Activated gamma-delta T cell (primary cell): ENCODE results near the gene RALGPS1.
"Not testable (repeated sequence)": the region's sequence is repeated elsewhere in the genome, so short reads cannot be mapped to it uniquely, and the experiment has no call there.

Experiments
- DNase-seq: peaks from one replicate; lab custom pipeline; 2025; lab: John Stamatoyannopoulos, UW

Gene RALGPS1

DNA sequence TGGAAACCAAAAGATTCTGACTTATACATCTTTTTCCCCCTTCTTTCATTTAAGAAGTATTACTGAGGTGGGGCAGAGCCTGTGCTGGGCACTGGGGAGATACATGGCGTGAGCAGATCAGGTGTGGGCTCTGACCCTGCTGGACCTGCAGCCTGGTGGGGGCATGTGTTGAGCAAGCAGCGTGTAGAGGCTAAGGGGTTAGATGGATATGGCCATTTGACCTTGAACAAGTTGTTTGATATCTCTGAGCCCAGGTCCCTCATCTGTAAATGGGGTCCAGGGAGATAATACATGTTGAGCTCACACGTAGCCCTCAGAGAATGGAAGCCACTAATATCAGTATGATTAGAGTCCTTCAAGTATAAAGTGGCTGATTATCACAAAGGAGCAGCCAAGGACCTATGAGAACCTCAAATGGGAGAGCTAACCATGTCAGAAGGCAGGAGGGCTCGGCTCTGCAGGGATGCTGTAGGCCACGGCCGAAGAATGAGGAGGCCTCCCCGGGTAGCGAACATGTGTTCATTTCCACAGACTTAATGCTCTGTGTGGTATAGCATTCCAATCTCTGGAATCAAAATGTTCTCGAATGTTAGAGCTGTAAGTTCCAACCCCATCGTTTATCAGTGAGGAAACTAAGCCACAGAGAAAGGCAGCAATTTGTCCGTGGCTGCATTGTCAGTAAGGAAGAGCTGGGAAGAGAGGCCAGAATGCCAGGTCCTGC is 223.2 kb downstream of the RALGPS1 start:
- no peak for DNase-seq

DNA sequence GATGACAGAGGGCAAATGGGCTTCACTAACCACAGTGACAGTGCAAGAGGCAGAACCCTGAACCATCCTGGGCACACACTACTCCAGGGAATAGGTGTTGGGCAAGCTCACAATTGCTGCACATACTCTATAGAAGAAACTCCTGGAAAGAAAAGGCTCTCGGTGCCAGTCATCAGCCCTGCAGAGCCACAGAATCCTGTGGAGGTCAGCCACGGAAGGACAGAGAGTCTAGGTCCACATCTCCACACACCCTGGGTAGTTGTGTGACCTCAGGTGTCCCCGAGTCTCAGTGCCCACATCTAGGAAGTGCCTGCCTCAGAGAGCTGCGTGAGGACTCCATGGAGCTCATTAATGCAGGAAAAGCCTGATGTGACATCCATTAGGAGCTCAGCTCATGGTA is 223.9 kb downstream of the RALGPS1 start:
- no peak for DNase-seq

DNA sequence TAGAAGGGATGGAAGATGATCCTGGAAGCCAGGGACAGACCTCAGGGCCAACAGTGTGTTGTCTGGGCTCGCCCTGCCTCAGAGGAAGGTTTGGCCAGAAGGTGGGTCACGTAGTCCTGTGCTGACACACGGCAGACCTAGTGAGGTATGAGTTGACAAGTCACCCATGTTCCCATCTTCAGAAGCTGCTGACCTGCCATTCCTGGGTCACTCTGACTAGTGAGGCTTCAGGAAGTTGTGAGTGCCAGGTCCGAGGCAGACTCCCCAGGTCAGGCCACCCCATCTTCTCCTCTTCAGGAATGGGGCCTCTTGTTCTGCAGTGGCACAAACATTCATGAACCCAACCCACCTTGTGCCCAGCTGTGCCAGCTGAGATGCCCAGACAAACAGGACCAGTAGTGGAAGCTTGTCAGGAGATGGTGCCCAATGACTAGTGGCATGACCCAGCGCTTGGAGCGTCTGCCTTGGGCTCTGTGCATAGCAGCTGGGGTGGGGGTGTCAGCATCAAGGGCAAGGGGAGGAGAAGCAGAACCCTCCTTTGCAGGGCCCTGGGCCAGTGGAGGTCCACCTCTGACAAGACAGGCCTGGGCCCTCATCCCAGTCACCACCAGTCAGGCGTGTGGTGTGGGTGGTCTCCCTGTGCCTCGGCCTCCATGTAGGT is 224.6 kb downstream of the RALGPS1 start:
- DNase-seq, result no peak

- no peak for DNase-seq
Measured at GRCh38 chr9:127139775-127140174, 225.2 kb downstream of the RALGPS1 start.

- no peak for DNase-seq
Measured at GRCh38 chr9:127140181-127140580, 225.6 kb downstream of the RALGPS1 start.

- DNase-seq, result no peak
Measured at GRCh38 chr9:127140842-127141675, 226.5 kb downstream of the RALGPS1 start.

- DNase-seq, result no peak
Measured at GRCh38 chr9:127142291-127142690, 227.7 kb downstream of the RALGPS1 start.

DNA sequence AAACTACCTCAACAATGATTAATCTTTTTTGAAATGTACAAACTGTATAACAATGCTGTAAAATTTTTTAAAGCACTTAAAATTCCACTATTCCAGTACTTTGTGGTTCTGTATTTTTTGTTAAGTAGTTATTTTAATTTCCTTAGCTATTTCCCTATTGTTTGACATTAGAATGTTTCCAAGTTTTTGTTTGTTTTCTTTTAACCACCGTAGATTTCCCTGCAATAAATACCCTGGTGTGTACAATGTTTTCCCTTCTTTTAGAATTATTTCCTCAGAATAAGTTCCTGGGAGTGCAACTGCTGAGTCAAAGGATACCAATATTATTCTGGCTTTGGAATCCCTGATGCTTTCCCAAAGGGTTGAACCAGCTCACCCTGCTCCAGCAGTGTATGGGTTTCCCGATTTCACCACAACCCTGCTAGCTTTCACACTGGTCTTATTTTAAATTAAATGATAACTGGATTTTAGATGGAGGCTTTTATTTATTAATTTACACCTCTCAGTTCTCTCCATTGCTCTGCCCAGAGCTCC is 228.4 kb downstream of the RALGPS1 start:
- DNase-seq, result no peak

DNA sequence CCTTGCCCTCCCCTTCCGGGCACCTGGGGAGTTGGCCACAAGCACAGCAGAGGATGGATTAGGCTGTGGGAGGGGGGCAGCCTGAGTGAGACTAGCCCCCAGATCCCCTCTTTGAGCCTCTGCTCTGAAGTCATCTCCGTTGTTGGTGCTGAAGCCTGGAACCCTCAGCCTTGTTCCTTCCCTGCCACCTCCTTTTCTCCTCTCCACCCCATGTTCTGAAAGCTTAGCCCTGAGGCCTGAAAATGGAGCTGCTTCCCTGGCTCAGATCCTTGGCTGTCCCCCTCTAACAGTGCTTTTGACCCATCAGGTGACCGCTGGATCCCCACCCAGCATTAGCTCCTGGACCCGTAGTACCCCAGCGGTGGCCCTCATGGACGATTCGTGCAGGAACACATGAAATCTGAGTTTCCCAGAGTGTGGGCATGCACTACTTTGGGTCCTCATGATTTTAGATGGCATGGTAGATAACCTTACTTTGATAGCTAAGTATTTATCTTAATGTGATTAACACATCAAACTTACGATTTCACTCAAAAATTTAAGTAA is 229.4 kb downstream of the RALGPS1 start:
- no peak for DNase-seq

GRCh38 chr9:127144670-127145445 is 230.3 kb downstream of the RALGPS1 start:
- no peak for DNase-seq

GRCh38 chr9:127146841-127147240 is 232.3 kb downstream of the RALGPS1 start:
- not testable (repeated sequence) for DNase-seq

- no peak for DNase-seq
Measured at GRCh38 chr9:127147251-127147650, 232.7 kb downstream of the RALGPS1 start.

GRCh38 chr9:127148014-127148413 is 233.4 kb downstream of the RALGPS1 start:
- no peak for DNase-seq

GRCh38 chr9:127149010-127149409 is 234.4 kb downstream of the RALGPS1 start:
- no peak for DNase-seq

GRCh38 chr9:127149463-127150390 is 235.1 kb downstream of the RALGPS1 start:
- DNase-seq, result no peak

- no peak for DNase-seq
Measured at GRCh38 chr9:127153501-127153900, 238.9 kb downstream of the RALGPS1 start.

DNA sequence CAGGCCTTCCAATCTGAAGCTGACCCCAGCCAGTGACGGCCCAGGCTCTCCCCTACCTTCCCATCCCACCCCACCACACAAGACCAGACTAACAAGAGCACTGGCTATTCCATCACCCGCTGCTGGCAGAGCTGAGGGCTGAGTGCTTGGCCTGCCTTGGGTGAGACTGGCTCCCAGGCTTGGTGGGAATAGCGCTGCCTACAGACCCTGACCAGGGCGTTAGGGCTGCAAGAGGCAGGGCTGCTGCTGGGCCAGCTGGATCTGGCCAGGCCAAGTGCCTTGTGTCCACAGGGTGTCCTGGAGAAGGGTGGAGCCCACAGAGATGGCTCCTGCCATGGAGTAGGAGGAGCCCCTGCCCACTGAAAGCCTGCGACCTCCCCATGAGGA is 239.4 kb downstream of the RALGPS1 start:
- no peak for DNase-seq

DNA sequence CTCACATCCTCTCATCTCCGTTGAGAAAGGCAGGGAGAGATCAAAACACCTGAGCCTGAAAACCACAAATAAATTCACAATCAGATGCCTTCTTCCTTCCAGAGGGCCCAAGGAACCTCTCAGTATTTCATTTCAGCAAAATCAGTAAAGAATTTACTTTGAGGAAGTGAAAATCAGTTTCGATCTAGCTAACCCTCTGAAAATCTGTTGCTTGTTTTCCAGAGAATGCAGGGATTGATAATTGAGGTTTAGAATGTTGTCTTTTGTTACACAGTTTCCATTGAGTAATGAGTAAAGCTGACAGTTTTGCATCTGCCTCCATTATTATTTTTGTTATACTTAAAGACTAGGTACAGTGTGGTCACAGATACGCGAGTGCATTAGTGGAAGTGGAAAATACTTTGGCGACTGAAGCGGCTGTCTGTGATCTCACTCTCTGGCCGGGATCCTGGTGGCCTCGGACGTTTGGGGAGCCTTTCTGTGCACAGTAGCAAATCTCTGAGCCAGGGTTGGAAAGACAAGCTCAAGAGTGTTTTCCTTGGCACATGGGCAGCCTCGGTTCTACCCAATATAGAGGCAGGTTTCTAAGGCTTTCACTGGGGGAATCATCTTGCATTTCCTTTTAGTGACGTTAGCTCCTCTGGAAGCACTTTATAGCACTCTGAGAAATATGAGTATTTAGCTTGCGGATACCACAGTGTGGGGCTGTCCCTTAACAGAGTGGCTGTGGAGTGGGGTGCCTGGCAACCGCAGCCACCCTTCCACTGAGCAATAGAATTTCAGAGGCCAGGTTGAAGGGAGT is 240.0 kb downstream of the RALGPS1 start:
- no peak for DNase-seq

GRCh38 chr9:127155314-127155960 is 240.9 kb downstream of the RALGPS1 start:
- no peak for DNase-seq
